H1 (cell line): ENCODE results near the gene PGLYRP1. TPM values are rescaled to one million over a fixed set of nuclear protein-coding genes. Genes with fewer than 3 reads are reported as not detected.

Experiments used
- RXRA ChIP-seq: IDR thresholded peaks from 2 replicates; pipeline ENCODE4 v1.6.1; 2011; ENCODE audit warnings: low read depth, mild to moderate bottlenecking, low read length, moderate library complexity; ENCODE audit not compliant: insufficient read depth
- TCF12 ChIP-seq: IDR thresholded peaks from 2 replicates; pipeline ENCODE4 v1.6.1; 2011; ENCODE audit warnings: low read depth, mild to moderate bottlenecking, low read length
- polyA plus RNA-seq, 7 experiments: library from polyadenylated mRNA; depleted of rRNA in 3 of 7; stranded (reverse) in 5 of 7; unstranded in 2 of 7; fragments of >200 nt in 5 of 7; fragments of 200-250 nt in 2 of 7; gene quantifications; 1 replicate in 5 of 7; 2 replicates in 1 of 7; 4 replicates in 1 of 7; pipeline versions ENCODE4 v1.2.1 to v1.2.3, GENCODE V29; 2011 to 2013; ENCODE audit warnings: missing spikeins in 2 of 7, mixed read lengths in 2 of 7
- total RNA-seq: library from RNA; stranded (reverse); fragmentation: NEBNext Ultra II Directional; extraction: Animal tissue kit (Norgen Biotek cat#: 25700); gene quantifications from 2 replicates; pipeline ENCODE4 v1.2.1, GENCODE V29; 2021
- TF ChIP-seq, protein P1 (sequence below): IDR thresholded peaks from 2 replicates; pipeline ENCODE4 v1.6.1; 2012; ENCODE audit warnings: inconsistent platforms

PGLYRP1 gene
- total and polyA plus RNA-seq, 2 of the 8 experiments (the other 6 are each of a cell fraction or from before 2014, with no cell fraction given): not detected

DNA sequence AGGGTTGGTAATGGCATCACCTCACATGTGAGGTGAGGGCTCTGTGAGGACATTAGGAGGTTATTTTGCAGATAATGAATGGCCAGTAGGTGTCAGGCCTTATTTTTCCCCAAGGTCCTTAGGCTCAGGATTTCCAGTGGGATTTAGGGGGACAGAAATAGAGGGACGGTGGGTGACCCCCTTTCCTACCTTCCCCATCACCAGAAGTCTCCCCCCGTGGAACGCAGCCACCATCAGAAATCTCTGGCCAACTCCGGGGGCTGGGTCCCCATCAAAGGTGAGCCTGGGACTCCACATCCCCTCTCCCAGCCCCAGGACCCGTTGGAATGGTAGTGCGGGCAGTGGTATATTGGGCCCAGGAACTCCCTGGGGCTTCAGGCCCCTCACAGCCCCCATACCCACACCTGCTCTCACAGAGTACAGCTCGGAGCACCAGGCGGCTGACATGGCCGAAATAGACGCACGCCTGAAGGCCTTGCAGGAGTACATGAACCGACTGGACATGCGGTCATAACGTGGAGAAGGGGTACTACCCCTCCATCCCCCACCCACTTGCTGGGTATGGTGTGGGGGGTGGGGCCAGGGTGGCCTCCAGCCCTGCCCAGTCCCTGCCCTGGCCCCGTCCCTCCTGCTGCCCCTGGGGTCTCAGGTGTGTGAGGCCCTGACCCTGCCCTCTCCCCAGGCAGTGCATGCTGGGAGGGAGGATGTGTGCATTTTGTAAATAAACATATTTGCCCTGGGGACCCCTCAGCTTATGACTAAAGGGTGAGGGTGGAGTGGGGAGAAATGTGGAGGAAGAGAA lies 4.8 kb downstream of the PGLYRP1 start (continued):
- no peak for TF ChIP-seq RXRA
- no peak for TF ChIP-seq TCF12
- TF ChIP-seq, protein P1, sequence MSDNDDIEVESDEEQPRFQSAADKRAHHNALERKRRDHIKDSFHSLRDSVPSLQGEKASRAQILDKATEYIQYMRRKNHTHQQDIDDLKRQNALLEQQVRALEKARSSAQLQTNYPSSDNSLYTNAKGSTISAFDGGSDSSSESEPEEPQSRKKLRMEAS: no peak
